Measurements from ENCODE around the gene PDXDC1. TPM values are rescaled to one million over a fixed set of nuclear protein-coding genes. Genes with fewer than 3 reads are reported as not detected.
A peak's percentile ranks its signal among the peaks of the same experiment; 100 is the strongest.
"Not testable (repeated sequence)": the region's sequence is repeated elsewhere in the genome, so short reads cannot be mapped to it uniquely, and the experiment has no call there.

PDXDC1 gene
- total RNA-seq, 1 experiment from 2014 or later: 107 TPM

DNA sequence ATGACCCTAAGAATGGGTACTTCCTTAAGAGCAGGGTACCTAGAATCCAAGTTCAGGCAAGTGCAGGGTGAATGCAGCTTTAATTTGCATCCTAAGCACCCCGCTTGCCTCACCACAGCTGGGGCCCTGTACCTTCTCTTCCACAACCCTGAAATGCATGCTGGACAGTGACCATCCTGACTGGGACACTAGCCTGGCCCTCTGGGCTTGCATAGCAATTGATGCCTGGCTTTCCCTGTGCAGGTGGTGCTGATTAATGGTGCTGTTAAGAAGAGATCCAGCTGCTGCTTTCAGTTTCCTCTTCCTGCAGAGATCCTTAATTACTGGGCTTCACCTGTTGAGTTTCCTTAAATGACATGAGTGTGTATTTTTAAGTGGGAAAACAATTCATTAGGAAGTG, 209.2 kb downstream of the PDXDC1 start:
- H3K36me3 Mint-ChIP-seq; H3K27me3 Mint-ChIP-seq (ENCODE audit: low read depth); H3K4me3 Mint-ChIP-seq; H3K4me1 Mint-ChIP-seq; H3K27ac Mint-ChIP-seq; DNase-seq (ENCODE audit: low spot score); H3K9me3 Mint-ChIP-seq; CTCF ChIA-PET; POLR2A ChIA-PET: not testable (repeated sequence)
- peak; percentile 59 for ATAC-seq

Small RNAs within 50 kb of the gene (microRNA-seq; reads per million reads assigned to microRNA genes)
- gene MIR1972-1 (ENCODE audit: borderline number of aligned reads) (not detected), gene MIR3180-4 (ENCODE audit: borderline number of aligned reads) (not detected), gene MIR6511A1 (ENCODE audit: borderline number of aligned reads) (not detected), gene MIR6511B2 (ENCODE audit: borderline number of aligned reads) (not detected), gene MIR6770-1 (ENCODE audit: borderline number of aligned reads) (not detected)

Other genes starting within 250 kb of the PDXDC1 start
- 12.1 to 20.8 TPM (median 19.5 TPM) in 3 replicates for gene NPIPA2, start 232.5 kb upstream of the PDXDC1 start, total RNA-seq (2021)
- 100.0 to 112 TPM (median 101 TPM) in 3 replicates for gene NOMO1, start 141.3 kb upstream of the PDXDC1 start, total RNA-seq (2021)
- 115 to 118 TPM (median 116 TPM) in 3 replicates for gene NPIPA1, start 37.6 kb upstream of the PDXDC1 start, total RNA-seq (2021)
- 33.8 to 39.6 TPM (median 38.0 TPM) in 3 replicates for gene NTAN1, start 81.0 kb downstream of the PDXDC1 start, total RNA-seq (2021)
- 24.9 to 26.7 TPM (median 25.6 TPM) in 3 replicates for gene RRN3, start 119.2 kb downstream of the PDXDC1 start, total RNA-seq (2021)